ENCODE results near the gene HELZ. TPM values are rescaled to one million over a fixed set of nuclear protein-coding genes. Genes with fewer than 3 reads are reported as not detected.
"Not testable (repeated sequence)": the region's sequence is repeated elsewhere in the genome, so short reads cannot be mapped to it uniquely, and the experiment has no call there.

The HELZ gene
- total RNA-seq, 1 experiment from 2014 or later, result 42.3 TPM

- Histone ChIP-seq H3K4me3 (no peak overlapping the region), H3K9me3 (replicated peaks) (peaks cover under 1% of the 10 kb centered on the region; the same call in 1 of the 2 replicates), H3K27ac (no peak overlapping the region), H3K27me3 (no peaks in the 10 kb centered on the region), H3K4me1 (peaks cover 13% of the 10 kb centered on the region), H3K36me3 (no peaks in the 10 kb centered on the region)
- DNase-seq, result no peak
Measured at GRCh38 chr17:67041941-67042899, 202.8 kb downstream of the HELZ start.

GRCh38 chr17:67041531-67041930 lies 203.5 kb downstream of the HELZ start:
- H3K9me3 ChIP-seq (replicated peaks), result no peaks in the 10 kb centered on the region
- DNase-seq, result no peak
- H3K27ac ChIP-seq, result no peak overlapping the region
- H3K27me3 ChIP-seq, result no peaks in the 10 kb centered on the region
- H3K36me3 ChIP-seq, result no peaks in the 10 kb centered on the region
- H3K4me3 ChIP-seq, result no peak overlapping the region
- H3K4me1 ChIP-seq, result peaks cover 9% of the 10 kb centered on the region; the same call in 1 of the 2 replicates

- H3K36me3 ChIP-seq; H3K4me3 ChIP-seq; DNase-seq; H3K4me1 ChIP-seq; H3K27ac ChIP-seq; H3K9me3 ChIP-seq (replicated peaks); H3K27me3 ChIP-seq: not testable (repeated sequence)
Measured at GRCh38 chr17:67041119-67041518, 203.9 kb downstream of the HELZ start.

GRCh38 chr17:67040652-67041051 lies 204.3 kb downstream of the HELZ start:
- H3K36me3 ChIP-seq, result no peaks in the 10 kb centered on the region
- H3K27me3 ChIP-seq, result no peaks in the 10 kb centered on the region
- H3K4me3 ChIP-seq, result no peak overlapping the region
- DNase-seq, result no peak
- H3K27ac ChIP-seq, result no peak overlapping the region
- H3K9me3 ChIP-seq (replicated peaks), result no peaks in the 10 kb centered on the region
- peaks cover under 1% of the 10 kb centered on the region; the same call in 1 of the 2 replicates for H3K4me1 ChIP-seq

- no peaks in the 10 kb centered on the region for H3K9me3 ChIP-seq (replicated peaks)
- H3K4me3 ChIP-seq, result no peak overlapping the region
- H3K36me3 ChIP-seq, result no peaks in the 10 kb centered on the region
- H3K27me3 ChIP-seq, result no peaks in the 10 kb centered on the region
- no peak for DNase-seq
- H3K4me1 ChIP-seq, result no peaks in the 10 kb centered on the region
- H3K27ac ChIP-seq, result no peak overlapping the region
Measured at GRCh38 chr17:67038861-67039365, 206.1 kb downstream of the HELZ start.

- Histone ChIP-seq H3K27ac (no peak overlapping the region), H3K27me3 (no peaks in the 10 kb centered on the region), H3K36me3 (no peaks in the 10 kb centered on the region), H3K4me1 (no peaks in the 10 kb centered on the region), H3K9me3 (replicated peaks) (no peaks in the 10 kb centered on the region), H3K4me3 (no peak overlapping the region)
- DNase-seq, result no peak
Measured at GRCh38 chr17:67035131-67036083, 209.6 kb downstream of the HELZ start.

GRCh38 chr17:67033613-67034012 lies 211.4 kb downstream of the HELZ start:
- Histone ChIP-seq H3K27me3 (no peaks in the 10 kb centered on the region), H3K4me1 (no peaks in the 10 kb centered on the region), H3K9me3 (replicated peaks) (no peaks in the 10 kb centered on the region), H3K27ac (no peak overlapping the region), H3K4me3 (no peak overlapping the region), H3K36me3 (no peaks in the 10 kb centered on the region)
- DNase-seq, result no peak

GRCh38 chr17:67032985-67033384 lies 212.0 kb downstream of the HELZ start:
- H3K36me3 ChIP-seq, result no peaks in the 10 kb centered on the region
- no peaks in the 10 kb centered on the region for H3K9me3 ChIP-seq (replicated peaks)
- DNase-seq, result no peak
- no peaks in the 10 kb centered on the region for H3K27me3 ChIP-seq
- H3K27ac ChIP-seq, result no peak overlapping the region
- H3K4me3 ChIP-seq, result no peak overlapping the region
- no peaks in the 10 kb centered on the region for H3K4me1 ChIP-seq

- Histone ChIP-seq H3K27ac (no peak overlapping the region), H3K9me3 (replicated peaks) (no peaks in the 10 kb centered on the region), H3K27me3 (no peaks in the 10 kb centered on the region), H3K4me1 (no peaks in the 10 kb centered on the region), H3K36me3 (no peaks in the 10 kb centered on the region), H3K4me3 (no peak overlapping the region)
- no peak for DNase-seq
Measured at GRCh38 chr17:67032382-67032781, 212.6 kb downstream of the HELZ start.

- DNase-seq, result no peak
- H3K27me3 ChIP-seq, result no peaks in the 10 kb centered on the region
- no peak overlapping the region for H3K4me3 ChIP-seq
- H3K4me1 ChIP-seq, result no peaks in the 10 kb centered on the region
- no peak overlapping the region for H3K27ac ChIP-seq
- H3K9me3 ChIP-seq (replicated peaks), result no peaks in the 10 kb centered on the region
- H3K36me3 ChIP-seq, result no peaks in the 10 kb centered on the region
Measured at GRCh38 chr17:67030641-67031040, 214.4 kb downstream of the HELZ start.

GRCh38 chr17:67027031-67027628 lies 217.9 kb downstream of the HELZ start:
- Histone ChIP-seq H3K9me3 (replicated peaks) (no peaks in the 10 kb centered on the region), H3K27ac (no peak overlapping the region), H3K27me3 (no peaks in the 10 kb centered on the region), H3K36me3 (no peaks in the 10 kb centered on the region), H3K4me3 (no peak overlapping the region), H3K4me1 (no peaks in the 10 kb centered on the region)
- no peak for DNase-seq

- Histone ChIP-seq H3K4me1 (no peaks in the 10 kb centered on the region), H3K36me3 (no peaks in the 10 kb centered on the region)
- no peak for DNase-seq
Measured at GRCh38 chr17:67026341-67026740, 218.7 kb downstream of the HELZ start.

GRCh38 chr17:67025216-67025792 lies 219.7 kb downstream of the HELZ start:
- no peaks in the 10 kb centered on the region for H3K9me3 ChIP-seq (replicated peaks)
- H3K4me1 ChIP-seq, result no peaks in the 10 kb centered on the region
- H3K4me3 ChIP-seq, result no peak overlapping the region
- no peak for DNase-seq
- H3K27me3 ChIP-seq, result no peaks in the 10 kb centered on the region
- H3K27ac ChIP-seq, result no peak overlapping the region
- no peaks in the 10 kb centered on the region for H3K36me3 ChIP-seq

More at GRCh38 chr17:67026341-67026740, 218.7 kb downstream of the HELZ start:
- no peaks in the 10 kb centered on the region for H3K27me3 ChIP-seq
- H3K9me3 ChIP-seq (replicated peaks), result no peaks in the 10 kb centered on the region
- H3K27ac ChIP-seq, result no peak overlapping the region
- H3K4me3 ChIP-seq, result no peak overlapping the region

GRCh38 chr17:67024736-67025135 lies 220.3 kb downstream of the HELZ start:
- H3K36me3 ChIP-seq, result no peaks in the 10 kb centered on the region

More at GRCh38 chr17:67024736-67025135, 220.3 kb downstream of the HELZ start:
- Histone ChIP-seq H3K27me3 (no peaks in the 10 kb centered on the region), H3K4me1 (no peaks in the 10 kb centered on the region), H3K9me3 (replicated peaks) (no peaks in the 10 kb centered on the region), H3K4me3 (no peak overlapping the region), H3K27ac (no peak overlapping the region)
- no peak for DNase-seq

Measured in SJCRH30 (cell line).